HEK293T (cell line): ENCODE data around the gene GOLGB1.

Experiments used
- ARNT ChIP-seq: fragments of 450-650 bp; IDR thresholded peaks from 2 replicates; pipeline ENCODE4 v1.6.1; 2017; ENCODE audit warnings: mild to moderate bottlenecking
- BHLHE40 ChIP-seq: fragments of 450-650 bp; IDR thresholded peaks from 2 replicates; pipeline ENCODE4 v1.6.1; 2016; ENCODE audit warnings: mild to moderate bottlenecking, moderate library complexity, borderline replicate concordance
- CTBP1 ChIP-seq: fragments of 450-650 bp; IDR thresholded peaks from 2 replicates; pipeline ENCODE4 v1.6.1; 2016; ENCODE audit warnings: borderline replicate concordance
- ELF4 ChIP-seq: fragments of 450-650 bp; IDR thresholded peaks from 2 replicates; pipeline ENCODE4 v1.6.1; 2017; ENCODE audit warnings: antibody characterized with exemption
- FOXA1 ChIP-seq: fragments of 450-650 bp; IDR thresholded peaks from 2 replicates; pipeline ENCODE4 v1.6.1; 2016; ENCODE audit warnings: mild to moderate bottlenecking
- FOXM1 ChIP-seq: fragments of 450-650 bp; IDR thresholded peaks from 2 replicates; pipeline ENCODE4 v1.6.1; 2017; ENCODE audit warnings: mild to moderate bottlenecking, borderline replicate concordance
- HDGF ChIP-seq: fragments of 450-650 bp; IDR thresholded peaks from 2 replicates; pipeline ENCODE4 v1.6.1; 2017; ENCODE audit warnings: antibody characterized with exemption, borderline replicate concordance
- L3MBTL2 ChIP-seq: fragments of 450-650 bp; conservative IDR thresholded peaks from 2 replicates; pipeline ENCODE4 v1.6.1; 2016; ENCODE audit warnings: mild to moderate bottlenecking
- LEF1 ChIP-seq: fragments of 450-650 bp; IDR thresholded peaks from 2 replicates; pipeline ENCODE4 v1.6.1; 2017; ENCODE audit warnings: mild to moderate bottlenecking, borderline replicate concordance
- SP1 ChIP-seq: fragments of 450-650 bp; IDR thresholded peaks from 2 replicates; pipeline ENCODE4 v1.6.1; 2017
- SUZ12 ChIP-seq: fragments of 450-650 bp; IDR thresholded peaks from 2 replicates; pipeline ENCODE4 v1.6.1; 2016; ENCODE audit warnings: mild to moderate bottlenecking
- TARDBP ChIP-seq: fragments of 450-650 bp; IDR thresholded peaks from 2 replicates; pipeline ENCODE4 v1.6.1; 2016
- ZNF384 ChIP-seq: fragments of 450-650 bp; IDR thresholded peaks from 2 replicates; pipeline ENCODE4 v1.6.1; 2016
- TF ChIP-seq, protein P1 (sequence below): fragments of 450-650 bp; IDR thresholded peaks from 2 replicates; pipeline ENCODE4 v1.6.1; 2016

DNA sequence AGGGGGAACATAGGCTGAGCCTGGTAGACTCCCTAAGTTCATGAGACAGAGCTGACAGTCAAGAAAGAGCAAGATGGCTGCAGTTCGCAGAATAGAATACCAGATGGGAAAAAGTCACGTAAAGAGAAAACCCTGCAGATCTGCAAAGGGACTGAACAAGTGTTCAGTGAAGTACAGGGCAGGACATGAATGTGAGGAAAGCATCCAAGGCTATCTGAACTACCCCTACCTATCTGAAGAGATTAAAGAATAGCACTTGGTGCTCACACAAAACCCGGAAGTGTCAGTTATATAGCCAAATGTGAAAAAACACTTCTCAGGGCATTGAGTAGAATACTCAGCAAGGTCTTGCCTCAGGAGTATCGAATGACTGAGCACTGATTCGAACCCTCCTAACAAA, 44.0 kb downstream of the GOLGB1 start:
- TF ChIP-seq LEF1 (no peak), FOXM1 (no peak), FOXA1 (no peak), BHLHE40 (no peak), CTBP1 (no peak), ELF4 (no peak), SP1 (no peak), L3MBTL2 (no peak), HDGF (no peak), SUZ12 (no peak), TARDBP (no peak), ARNT (no peak), ZNF384 (no peak)
- TF ChIP-seq, protein P1, sequence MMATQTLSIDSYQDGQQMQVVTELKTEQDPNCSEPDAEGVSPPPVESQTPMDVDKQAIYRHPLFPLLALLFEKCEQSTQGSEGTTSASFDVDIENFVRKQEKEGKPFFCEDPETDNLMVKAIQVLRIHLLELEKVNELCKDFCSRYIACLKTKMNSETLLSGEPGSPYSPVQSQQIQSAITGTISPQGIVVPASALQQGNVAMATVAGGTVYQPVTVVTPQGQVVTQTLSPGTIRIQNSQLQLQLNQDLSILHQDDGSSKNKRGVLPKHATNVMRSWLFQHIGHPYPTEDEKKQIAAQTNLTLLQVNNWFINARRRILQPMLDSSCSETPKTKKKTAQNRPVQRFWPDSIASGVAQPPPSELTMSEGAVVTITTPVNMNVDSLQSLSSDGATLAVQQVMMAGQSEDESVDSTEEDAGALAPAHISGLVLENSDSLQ = no peak
